ENCODE measurements around the gene COX4I2.
"Not testable (repeated sequence)": the region's sequence is repeated elsewhere in the genome, so short reads cannot be mapped to it uniquely, and the experiment has no call there.

The COX4I2 gene

GRCh38 chr20:31667315-31668285 is 29.9 kb downstream of the COX4I2 start:
- Histone ChIP-seq H3K4me2 (peak overlapping the region; percentile 67 to 91 (median 81)), H3K9ac (peak overlapping the region; percentile 50 to 72 (median 62); a peak in 17 of 22 replicates), H3K4me3 (0 out of 20 replicates have a peak overlapping the region, but pooled peaks of 2 of the 10 experiments have one; percentile 16 to 21), H3K9me3 (replicated peaks in 1 of 11) (no peaks in the 10 kb centered on the region), H3K27ac (peak overlapping the region; percentile 56 to 83 (median 77); a peak in 21 of 22 replicates), H3K36me3 (peaks cover 23 to 62% (median 53%) of the 10 kb centered on the region in 11 experiments), H3K4me1 (peaks cover 89 to 93% (median 91%) of the 10 kb centered on the region in 10 experiments), H4K20me1 (peaks cover 0 to 20% (median 0%) of the 10 kb centered on the region in 11 experiments; a peak in 3 of 22 replicates), H3K27me3 (no peaks in the 10 kb centered on the region)
- TF ChIP-seq Cebpa-rat (IDR thresholded peaks at IDR 0.05): no peak

DNA sequence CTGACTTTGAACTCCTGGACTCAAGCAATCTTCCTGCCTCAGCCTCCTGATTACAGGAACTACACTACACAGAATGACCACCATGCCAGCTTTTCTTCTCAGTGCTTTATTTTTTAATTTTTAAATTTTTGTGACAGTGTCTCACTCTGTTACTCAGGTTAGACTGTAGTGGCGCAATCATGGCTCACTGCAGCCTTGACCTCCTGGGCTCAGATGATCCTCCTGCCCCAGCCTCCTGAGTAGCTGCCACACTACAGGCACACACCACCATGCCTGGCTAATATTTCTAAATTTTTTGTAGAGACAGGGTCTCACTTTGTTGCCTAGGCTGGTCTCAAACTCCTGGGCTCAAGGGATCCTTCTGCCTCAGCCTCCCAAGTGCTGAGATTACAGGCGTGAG is 31.2 kb downstream of the COX4I2 start:
- H3K27ac ChIP-seq: peak overlapping the region in 8 of 11 experiments; percentile 25 to 78 (median 48); a peak in 11 of 22 replicates
- peaks cover 94 to 98% (median 96%) of the 10 kb centered on the region in 10 experiments for H3K4me1 ChIP-seq
- H3K4me2 ChIP-seq: peak overlapping the region; percentile 20 to 91 (median 81); a peak in 19 of 22 replicates
- not testable (repeated sequence) for H3K4me3 ChIP-seq; H3K9me3 ChIP-seq (replicated peaks in 1 of 11); H3K27me3 ChIP-seq
- H4K20me1 ChIP-seq: peaks cover 0 to 32% (median 0%) of the 10 kb centered on the region in 11 experiments; a peak in 3 of 22 replicates
- H3K36me3 ChIP-seq: peaks cover 28 to 63% (median 55%) of the 10 kb centered on the region in 11 experiments
- H3K9ac ChIP-seq: peak overlapping the region in 1 of 11 experiments; percentile 4; a peak in 2 of 22 replicates

GRCh38 chr20:31669876-31670275 is 32.2 kb downstream of the COX4I2 start:
- no peak overlapping the region for H3K4me3 ChIP-seq
- H4K20me1 ChIP-seq: peaks cover 0 to 40% (median 0%) of the 10 kb centered on the region in 11 experiments; a peak in 4 of 22 replicates
- TF ChIP-seq Cebpa-rat (IDR thresholded peaks at IDR 0.05): no peak
- H3K27ac ChIP-seq: peak overlapping the region in 5 of 11 experiments; percentile 11 to 78 (median 65); a peak in 8 of 22 replicates
- H3K36me3 ChIP-seq: peaks cover 24 to 56% (median 50%) of the 10 kb centered on the region in 11 experiments
- H3K4me2 ChIP-seq: peak overlapping the region; percentile 3 to 91 (median 57); a peak in 15 of 22 replicates
- H3K9ac ChIP-seq: no peak overlapping the region
- peaks cover 94 to 98% (median 96%) of the 10 kb centered on the region in 10 experiments for H3K4me1 ChIP-seq
- no peaks in the 10 kb centered on the region for H3K9me3 ChIP-seq (replicated peaks in 1 of 11)
- H3K27me3 ChIP-seq: no peaks in the 10 kb centered on the region

DNA sequence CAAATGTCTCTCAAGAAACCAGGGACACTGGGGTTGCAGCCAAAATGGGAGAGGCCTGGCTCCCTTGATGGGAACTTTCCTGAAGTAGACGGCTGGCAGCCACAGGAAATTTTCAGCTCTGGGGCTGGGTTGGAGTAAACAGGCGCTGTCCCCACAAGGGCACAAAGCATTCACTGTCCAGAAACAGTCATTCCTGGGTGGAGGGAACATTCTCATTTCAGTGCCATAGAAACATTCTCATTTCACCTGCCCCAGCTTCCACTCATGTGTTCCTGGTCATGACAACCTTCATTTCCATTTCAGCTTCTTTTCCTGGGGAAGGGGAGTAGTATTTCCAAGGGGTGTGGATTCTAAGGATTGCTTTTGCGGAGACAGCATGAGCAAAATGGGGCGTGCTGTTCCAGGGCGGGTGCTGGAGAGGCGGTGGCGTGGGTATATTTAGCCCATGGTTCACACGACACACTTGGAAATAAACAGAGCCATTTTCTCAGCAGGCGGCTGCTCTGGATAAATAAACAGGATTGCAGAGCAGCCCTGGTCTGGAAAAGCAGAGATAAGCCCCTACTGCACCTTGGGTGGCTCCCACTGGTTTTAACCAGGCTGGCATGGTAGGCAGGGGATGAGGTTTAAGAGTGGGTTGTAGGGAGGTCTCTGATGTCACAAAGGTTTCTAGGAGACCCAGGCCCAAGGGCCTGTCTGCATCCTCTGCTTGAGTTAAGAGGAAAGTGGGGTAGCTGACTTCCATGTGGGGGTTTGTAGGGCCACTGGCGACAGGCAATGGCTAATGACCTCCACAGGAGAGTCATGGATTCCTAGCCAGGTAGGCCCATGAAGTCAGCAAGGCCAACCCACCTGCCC is 32.9 kb downstream of the COX4I2 start:
- Histone ChIP-seq H3K4me2 (peak overlapping the region; percentile 19 to 91 (median 37); a peak in 19 of 22 replicates), H3K4me1 (peaks cover 92 to 98% (median 95%) of the 10 kb centered on the region in 10 experiments), H3K27ac (peak overlapping the region in 5 of 11 experiments; percentile 11 to 78 (median 65); a peak in 8 of 22 replicates), H3K27me3 (no peaks in the 10 kb centered on the region), H3K4me3 (no peak overlapping the region), H3K9ac (no peak overlapping the region; a peak in 1 of 22 replicates), H3K9me3 (replicated peaks in 1 of 11) (no peaks in the 10 kb centered on the region), H4K20me1 (peaks cover 0 to 40% (median 0%) of the 10 kb centered on the region in 11 experiments; a peak in 4 of 22 replicates), H3K36me3 (peaks cover 17 to 49% (median 43%) of the 10 kb centered on the region in 11 experiments)
- TF ChIP-seq Cebpa-rat (IDR thresholded peaks at IDR 0.05): no peak

- no peak for TF ChIP-seq Cebpa-rat (IDR thresholded peaks at IDR 0.05)
- Histone ChIP-seq H3K4me1 (peaks cover 92 to 98% (median 95%) of the 10 kb centered on the region in 10 experiments), H3K27me3 (no peaks in the 10 kb centered on the region)
These were observed 33.6 kb downstream of the COX4I2 start for GRCh38 chr20:31671324-31671723.

DNA sequence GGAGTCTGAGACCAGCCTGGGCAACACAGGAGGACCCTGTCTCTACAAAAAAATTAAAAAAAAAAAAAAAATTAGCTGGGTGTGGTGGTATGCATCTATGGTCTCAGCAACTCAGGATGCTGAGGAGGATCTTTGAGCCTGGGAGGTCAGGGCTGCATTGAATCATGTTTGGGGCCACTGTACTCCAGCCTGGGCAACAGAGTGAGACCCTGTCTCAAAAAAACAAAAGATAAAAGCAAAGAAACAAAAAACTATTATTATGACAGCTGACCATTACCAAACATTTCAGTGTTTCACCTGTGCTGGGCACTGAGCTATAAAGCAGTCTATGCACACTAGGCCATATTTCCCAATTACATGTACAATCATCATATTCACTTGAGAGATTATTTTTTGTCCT is 35.7 kb downstream of the COX4I2 start:
- Histone ChIP-seq H3K4me1 (peaks cover 92 to 98% (median 95%) of the 10 kb centered on the region in 10 experiments), H3K27me3 (no peaks in the 10 kb centered on the region), H3K4me3 (no peak overlapping the region), H3K27ac (peak overlapping the region in 10 of 11 experiments; percentile 5 to 96 (median 88); a peak in 14 of 22 replicates), H3K4me2 (peak overlapping the region; percentile 91 to 99 (median 97)), H3K9me3 (replicated peaks in 1 of 11) (no peaks in the 10 kb centered on the region), H3K36me3 (peaks cover 10 to 52% (median 44%) of the 10 kb centered on the region in 11 experiments; a peak in 19 of 22 replicates), H4K20me1 (peaks cover 0 to 60% (median 0%) of the 10 kb centered on the region in 11 experiments; a peak in 3 of 22 replicates), H3K9ac (peak overlapping the region in 3 of 11 experiments; percentile 19 to 80 (median 79); a peak in 3 of 22 replicates)
- no peak for TF ChIP-seq Cebpa-rat (IDR thresholded peaks at IDR 0.05)

More at GRCh38 chr20:31671324-31671723, 33.6 kb downstream of the COX4I2 start:
- Histone ChIP-seq H3K9ac (no peak overlapping the region), H3K9me3 (replicated peaks in 1 of 11) (no peaks in the 10 kb centered on the region), H3K4me3 (no peak overlapping the region), H4K20me1 (peaks cover 0 to 43% (median 0%) of the 10 kb centered on the region in 11 experiments; a peak in 4 of 22 replicates), H3K4me2 (peak overlapping the region; percentile 19 to 81 (median 37); a peak in 19 of 22 replicates), H3K27ac (peak overlapping the region in 4 of 11 experiments; percentile 0 to 77 (median 4); a peak in 5 of 22 replicates), H3K36me3 (peaks cover 10 to 43% (median 36%) of the 10 kb centered on the region in 11 experiments; a peak in 19 of 22 replicates)

GRCh38 chr20:31673943-31674463 is 36.3 kb downstream of the COX4I2 start:
- Histone ChIP-seq H3K4me1 (peaks cover 92 to 98% (median 95%) of the 10 kb centered on the region in 10 experiments), H3K9me3 (replicated peaks in 1 of 11) (no peaks in the 10 kb centered on the region), H3K27ac (peak overlapping the region; percentile 44 to 96 (median 86); a peak in 21 of 22 replicates), H3K36me3 (peaks cover 10 to 55% (median 48%) of the 10 kb centered on the region in 11 experiments; a peak in 19 of 22 replicates), H3K4me2 (peak overlapping the region; percentile 91 to 99 (median 97)), H3K4me3 (peak overlapping the region in 9 of 10 experiments; percentile 3 to 59 (median 48); a peak in 10 of 20 replicates), H4K20me1 (peaks cover 0 to 66% (median 0%) of the 10 kb centered on the region in 11 experiments; a peak in 3 of 22 replicates), H3K27me3 (no peaks in the 10 kb centered on the region), H3K9ac (peak overlapping the region; percentile 23 to 81 (median 71); a peak in 17 of 22 replicates)
- TF ChIP-seq Cebpa-rat (IDR thresholded peaks at IDR 0.05): no peak

All from BLaER1 treated with 17β-estradiol and CSF1 and Interleukin-3, amounts not matched to agents 10 nM and 100 nM (cell line).